Activated CD4-positive, alpha-beta T cell treated with anti-CD3 and anti-CD28 coated beads, Interleukin-10, Interleukin-2, amounts not matched to agents 100 ng/mL and 50 ng/mL, durations not matched to agents 16 hours and 8 hours (primary cell): ENCODE measurements around the gene PPP1R9B.

ENCODE experiments used
- DNase-seq: peaks from one replicate; pipeline ENCODE4 v3.0.0-alpha.2; 2020

The PPP1R9B gene

DNA sequence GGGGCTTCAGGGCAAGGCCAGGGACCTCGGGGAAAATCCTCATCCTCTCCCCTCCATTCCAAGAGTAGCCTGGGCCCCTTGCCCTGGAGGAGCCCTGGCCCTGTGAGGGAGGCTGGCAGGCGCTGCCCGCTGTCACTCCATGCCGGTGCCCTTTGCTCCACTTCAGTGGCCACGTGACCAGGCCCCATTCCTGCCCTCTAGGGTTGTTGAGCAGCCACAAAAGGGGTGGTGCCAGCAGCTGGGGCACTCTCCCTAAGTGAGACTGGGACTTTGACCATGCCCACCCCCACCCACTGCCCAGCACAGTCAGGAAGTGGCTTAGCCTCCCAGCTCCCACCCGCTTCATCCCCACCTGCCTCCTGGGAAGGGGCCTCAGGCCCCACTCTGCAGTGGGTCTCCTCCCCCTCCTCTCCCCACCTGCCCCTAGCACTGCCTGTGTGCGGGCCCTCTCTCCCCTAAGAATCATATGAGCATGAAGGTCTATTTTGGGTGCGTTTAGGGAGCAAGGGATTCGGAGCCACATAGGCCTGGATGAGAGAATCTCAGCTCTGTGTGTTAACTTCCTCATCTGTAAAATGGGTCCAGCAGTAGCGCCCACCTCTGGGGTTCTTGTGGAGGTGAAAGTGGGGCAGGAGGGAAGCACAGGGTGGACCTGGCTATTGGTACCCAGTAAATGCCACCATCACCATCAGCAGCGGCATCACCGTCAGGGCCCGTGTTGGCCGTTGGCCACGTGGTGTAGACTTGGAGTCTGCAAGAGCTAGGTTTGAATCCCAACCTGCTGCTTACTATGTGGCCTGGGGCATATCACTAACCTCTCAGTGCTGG lies 48.1 kb downstream of the PPP1R9B start:
- no peak for DNase-seq

DNA sequence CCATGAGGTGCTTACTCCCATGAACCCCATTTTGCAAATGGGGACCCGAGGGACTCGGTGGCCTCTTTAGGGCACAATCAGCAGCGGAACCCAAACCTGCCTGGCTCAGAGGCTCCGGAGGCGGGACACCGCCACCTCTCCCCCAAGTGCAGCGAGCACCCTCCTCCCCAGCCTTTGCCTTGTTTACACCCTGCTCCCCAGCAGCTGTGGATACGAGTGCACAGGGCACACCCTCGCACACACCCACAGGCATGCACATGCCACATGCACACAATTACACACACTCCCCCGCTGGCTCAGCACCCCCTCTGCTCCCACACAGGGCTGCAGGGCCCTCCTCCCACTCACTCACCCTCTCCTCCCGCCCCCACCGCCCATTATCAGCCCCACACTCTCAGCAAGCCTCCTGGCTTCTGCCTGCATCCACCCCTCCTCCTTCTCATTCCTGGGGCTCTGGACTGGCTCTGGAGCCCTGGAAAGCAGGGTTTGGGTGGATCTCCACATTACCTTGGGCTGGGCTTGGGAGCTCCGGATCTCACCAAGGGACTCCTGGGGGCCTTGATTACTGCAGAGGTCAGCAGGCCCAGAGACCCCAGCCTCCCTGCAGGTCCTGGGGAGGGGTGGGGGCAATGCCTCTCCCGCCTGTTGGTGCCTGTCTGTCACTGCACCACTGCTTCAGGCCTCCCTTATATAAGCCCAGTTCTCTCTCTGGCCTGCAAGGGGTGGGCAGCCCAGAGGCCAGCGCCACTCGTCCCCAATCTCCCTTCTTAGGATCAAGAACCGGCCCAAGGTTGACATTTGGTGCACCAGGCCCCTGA lies 48.9 kb downstream of the PPP1R9B start:
- no peak for DNase-seq

DNA sequence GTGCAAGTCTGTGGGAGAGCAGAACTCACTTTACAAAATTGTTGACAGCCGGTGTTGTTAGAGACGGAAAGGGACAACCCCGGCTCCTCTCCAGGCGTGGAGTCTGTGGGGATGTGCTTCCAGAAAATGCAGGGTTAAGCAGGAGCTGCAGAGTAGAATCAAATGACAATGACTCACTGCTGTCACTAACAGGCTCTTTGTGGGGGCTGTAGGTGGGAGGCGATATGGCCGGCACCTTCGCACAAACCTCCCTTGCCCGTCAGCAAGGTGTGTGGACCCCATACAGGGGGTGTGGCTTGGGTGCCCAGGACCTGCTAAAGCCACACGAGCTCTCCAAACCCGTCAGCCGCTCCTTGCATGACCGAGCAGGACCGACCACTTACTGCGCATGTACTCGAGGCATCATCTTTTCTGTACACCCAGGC lies 49.5 kb downstream of the PPP1R9B start:
- DNase-seq: no peak

DNA sequence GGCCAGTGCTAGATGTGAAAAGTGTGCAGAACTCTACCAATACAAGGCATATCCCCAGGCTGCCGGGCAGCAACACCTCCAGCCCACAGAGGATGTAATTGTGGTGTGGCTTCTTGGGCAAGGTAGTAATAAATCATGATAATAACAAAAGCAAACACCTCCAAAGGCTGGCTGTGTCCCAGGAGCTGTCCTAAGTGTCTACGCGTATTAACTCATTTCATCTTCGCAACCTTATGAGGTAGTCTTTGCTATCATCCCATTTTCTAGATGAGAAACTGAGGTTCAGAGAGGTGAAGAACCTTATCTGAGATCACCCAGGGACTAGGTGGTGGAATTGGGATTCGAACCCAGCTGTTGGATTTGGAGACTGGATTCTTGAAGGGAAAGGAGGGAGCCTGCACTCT lies 50.0 kb downstream of the PPP1R9B start:
- DNase-seq: no peak

DNA sequence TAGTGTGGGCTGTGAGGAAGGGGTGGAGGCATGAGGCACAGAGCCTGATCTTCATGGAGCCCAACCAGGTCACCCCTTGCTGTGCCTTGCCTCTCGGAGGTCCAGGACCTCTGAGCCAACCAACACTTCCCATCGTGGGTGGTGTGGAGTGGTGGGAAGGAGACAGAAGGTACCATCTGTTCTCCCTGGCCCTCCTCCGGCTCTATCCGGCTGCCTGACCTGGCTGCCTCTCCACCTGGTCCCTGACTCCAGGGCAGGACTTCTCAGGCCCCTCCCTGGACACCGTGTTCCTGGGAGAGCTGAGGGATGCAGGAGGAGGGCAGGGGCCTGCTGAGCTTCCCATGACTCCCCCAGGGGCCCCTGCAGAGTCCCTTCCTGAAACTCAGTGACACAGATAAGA lies 51.5 kb downstream of the PPP1R9B start:
- no peak for DNase-seq

DNA sequence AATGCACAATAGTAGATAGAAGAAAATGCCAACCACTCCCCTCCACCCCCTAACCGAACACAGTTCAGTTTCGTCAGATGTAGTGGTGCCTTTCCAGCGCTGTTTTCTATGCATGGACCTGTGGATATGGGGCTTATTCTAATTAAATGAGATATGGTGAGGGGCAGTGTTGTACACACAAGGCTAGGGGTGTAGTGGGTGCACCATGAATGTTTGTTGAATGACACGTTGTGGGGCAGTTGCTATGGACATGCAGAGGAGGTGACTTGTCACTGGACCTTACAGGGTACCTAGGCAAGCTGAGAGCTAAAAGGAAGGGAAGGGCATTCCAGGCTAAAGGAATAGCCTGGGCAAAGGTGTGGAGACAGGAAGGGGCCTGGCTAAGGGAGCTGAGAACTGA lies 51.9 kb downstream of the PPP1R9B start:
- no peak for DNase-seq

DNA sequence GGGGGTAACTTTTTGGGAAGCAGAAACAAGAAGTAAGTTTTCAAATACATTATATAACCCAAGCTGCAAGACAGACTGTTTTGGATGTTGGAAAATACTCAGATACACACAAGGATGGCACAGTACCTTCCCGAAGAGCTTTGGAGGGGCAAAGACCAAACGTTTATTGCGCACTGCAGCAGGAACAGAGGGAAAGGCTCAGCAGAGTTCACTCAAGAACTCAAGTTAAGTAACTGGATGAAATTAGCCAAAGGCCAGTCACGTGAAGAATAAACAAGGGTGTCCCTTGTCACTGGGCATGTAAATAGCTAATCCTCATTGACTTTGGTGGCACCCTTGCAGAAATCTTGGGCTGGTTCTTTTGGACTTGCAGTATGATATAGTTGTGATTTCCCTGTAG lies 52.6 kb downstream of the PPP1R9B start:
- no peak for DNase-seq

DNA sequence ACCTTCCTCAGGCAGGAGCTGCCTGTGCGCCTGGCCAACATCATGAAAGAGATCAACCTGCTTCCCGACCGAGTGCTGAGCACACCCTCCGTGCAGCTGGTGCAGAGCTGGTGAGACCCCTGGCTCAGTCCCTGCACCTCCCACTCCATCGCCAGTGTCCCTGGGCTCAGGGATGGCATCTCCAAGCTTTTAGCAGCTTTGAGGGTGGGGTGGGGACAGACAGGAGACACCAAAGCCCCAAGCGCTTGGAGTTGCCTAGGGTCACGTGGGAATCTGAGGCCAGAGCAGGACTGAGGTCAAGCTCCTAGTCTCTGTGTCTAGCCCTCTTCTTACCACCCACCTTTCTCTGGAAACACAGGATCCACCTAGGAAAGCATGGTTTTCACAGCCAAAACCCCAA lies 53.0 kb downstream of the PPP1R9B start:
- no peak for DNase-seq

DNA sequence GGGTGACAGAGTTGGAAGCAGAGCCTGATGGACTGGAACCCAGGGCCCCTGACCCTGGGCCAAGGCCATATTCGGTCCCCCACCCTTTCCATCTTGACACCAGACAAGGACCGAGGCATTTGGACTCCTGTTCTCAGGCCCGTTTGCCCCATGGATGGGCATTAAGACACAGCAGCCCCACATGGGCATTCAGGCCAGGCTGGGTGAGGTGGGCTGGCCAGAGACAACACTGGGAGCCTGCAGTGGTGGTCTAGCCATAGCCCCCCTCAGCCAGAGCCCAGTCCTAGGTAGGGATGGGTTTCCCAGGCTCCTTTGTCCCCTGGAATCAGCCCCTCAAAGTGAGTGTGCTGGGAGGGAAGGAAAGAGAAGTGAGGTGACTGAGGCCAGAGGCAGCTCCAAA lies 53.7 kb downstream of the PPP1R9B start:
- DNase-seq: no peak

DNA sequence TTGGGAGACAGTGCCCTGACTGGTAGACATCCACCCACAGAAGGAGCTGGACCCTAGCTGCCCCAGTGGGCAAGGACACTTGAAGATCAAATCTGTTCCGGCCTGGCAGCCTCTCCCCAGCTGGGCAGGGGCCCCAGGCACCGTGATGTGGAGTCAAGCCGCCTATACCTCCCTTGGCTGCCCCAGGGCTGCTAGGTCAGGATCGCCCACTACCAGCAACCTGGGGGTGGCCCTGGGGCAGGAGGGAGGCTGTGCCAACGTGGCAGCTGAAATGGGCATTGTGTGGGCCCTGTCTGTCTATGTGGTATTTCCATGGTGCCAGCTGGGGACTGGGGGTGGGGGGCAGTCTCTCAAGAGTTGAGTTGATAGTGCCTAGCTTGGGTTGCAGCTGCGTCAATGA lies 54.4 kb downstream of the PPP1R9B start:
- DNase-seq: no peak

DNA sequence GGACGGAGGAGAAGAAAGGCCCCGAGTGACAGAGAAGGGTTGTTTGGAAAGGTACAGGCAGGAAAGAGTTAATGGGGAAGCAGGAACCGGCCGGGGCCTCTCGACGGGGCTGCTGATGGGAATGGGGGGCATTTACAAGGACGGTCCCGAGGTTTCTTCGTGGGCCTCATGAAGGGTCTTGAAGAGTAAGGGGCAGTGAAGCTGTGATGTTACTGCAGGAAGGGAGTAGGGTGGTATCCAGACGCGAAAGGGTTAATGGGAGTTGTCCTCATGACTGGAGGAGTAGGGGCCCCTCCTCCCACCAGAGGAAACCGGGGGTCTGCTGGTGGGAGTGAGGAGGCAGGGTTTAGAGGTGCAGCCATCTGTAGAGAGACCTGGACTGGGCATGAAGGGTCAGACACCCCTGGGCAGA lies 54.8 kb downstream of the PPP1R9B start:
- DNase-seq: no peak

DNA sequence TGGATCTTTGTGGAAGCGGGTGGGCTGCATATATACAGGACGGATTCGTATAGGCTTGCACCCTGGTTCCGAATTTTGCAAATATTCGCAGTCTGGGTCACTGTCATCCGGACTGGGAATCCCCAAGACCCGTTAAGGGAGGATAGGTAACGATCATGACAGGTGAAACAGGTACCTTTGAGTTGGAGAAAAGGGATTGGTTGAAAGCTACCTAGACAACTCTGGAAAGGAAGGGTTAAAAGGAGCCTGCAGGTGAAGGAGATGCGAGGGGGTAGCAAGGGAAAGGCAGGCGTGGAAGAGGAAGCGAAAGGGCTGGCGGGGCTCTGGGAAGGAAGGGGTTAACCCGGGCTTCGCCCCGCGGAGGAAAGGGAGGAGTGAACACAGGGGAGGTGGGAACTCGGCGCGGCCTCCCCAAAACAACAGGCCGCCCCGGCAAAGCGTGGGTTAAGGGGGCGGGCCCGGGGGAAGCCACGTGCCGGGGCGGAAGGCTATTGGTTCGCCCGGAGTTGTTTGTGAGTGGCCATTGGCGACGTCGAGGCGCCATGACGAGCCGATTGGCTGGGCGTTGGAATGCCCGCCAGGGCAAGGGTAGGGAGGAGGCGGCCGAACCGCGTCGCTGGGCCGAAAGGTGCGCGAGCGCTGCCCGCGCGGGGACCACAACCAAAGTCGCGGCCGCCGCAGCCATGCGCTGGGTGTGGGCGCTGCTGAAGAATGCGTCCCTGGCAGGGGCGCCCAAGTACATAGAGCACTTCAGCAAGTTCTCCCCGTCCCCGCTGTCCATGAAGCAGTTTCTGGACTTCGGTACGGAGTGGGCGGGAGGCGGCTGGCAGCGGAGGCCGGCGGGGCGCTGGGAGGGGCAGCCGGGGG lies 55.5 kb downstream of the PPP1R9B start, which contains the start of gene PDK2:
TSS of gene PDK2 (plus strand) at position 599 of the 867 bp plus-strand sequence. CDS start at position 684, 85 bp downstream.
- peak; percentile 95 for DNase-seq

DNA sequence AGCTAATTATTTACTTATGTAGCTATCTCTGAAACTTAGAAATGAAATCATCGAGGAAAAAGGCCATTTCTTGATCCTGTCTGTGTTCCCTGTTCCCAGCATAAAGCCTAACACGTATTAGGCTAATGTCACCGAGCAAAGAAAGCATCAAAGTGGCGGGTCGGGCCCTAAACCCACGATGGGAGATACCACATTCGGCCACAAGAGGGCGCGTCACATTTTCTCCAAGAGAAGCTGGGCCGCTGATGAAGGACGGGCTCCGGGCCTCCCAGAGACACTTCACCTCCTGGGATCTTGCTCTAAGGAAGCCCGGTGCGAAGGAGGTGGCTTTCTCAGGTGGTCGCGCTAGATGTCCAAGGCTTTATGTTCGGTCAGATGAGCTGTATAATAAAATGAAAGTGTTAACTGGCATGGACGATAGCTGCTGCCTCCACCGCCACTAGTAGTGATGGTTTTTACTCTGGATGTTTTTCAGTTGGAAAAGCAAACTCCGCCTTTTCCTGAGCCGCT lies 56.2 kb downstream of the PPP1R9B start:
- DNase-seq: peak; percentile 89

DNA sequence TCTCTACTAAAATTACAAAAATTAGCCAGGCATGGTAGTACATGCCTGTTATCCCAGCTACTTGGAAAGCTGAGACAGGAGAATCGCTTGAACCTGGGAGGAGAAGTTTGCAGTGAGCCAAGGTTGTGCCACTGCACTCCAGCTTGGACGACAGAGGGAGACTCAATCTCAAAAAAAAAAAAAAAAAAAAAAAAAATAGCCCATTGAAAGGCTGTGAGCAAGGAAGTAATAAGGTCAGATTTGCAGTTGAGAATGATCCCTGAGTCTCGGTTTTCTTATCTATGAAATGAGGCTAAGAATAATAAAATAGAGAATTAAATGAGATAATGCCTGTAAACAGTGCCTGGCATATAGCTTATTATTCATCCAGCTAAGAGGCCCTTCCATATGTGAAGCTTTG lies 56.7 kb downstream of the PPP1R9B start:
- DNase-seq: no peak

DNA sequence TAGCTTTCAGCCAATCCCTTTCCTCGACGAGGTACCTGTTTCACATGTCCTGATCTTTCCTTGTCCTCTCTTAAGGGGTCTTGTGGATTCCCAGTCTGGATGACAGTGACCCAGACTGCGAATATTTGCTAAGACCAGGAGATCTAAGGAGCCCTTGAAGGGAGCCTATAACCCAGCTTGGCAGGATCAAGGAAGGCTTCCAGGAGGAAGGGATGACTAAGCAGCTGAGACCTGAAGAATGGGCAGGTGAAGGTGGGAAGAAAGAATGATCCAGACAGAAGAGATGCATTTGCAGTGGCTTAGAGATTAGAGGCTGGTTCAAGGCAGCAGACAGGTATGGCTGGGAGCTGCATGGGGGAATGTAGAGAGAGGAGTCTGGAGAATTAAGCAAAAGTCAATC lies 57.2 kb downstream of the PPP1R9B start:
- DNase-seq: no peak

DNA sequence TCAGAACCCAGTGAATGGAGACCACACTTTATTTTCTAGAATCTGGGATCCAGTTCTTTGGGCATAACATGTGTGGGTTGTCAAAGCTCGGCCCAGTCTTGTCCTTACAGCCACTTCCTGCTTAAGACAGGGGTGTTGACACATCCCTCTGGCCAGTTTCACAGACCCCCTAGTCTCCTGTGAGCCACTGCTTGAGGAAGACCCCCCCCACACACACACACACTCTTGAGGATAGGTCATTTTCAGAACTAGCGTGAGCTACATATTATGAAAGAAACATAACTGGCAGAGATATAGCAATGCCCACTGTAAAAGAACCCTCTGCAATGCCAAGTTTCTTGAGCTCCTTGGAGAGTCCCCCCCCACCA lies 58.6 kb downstream of the PPP1R9B start:
- no peak for DNase-seq

DNA sequence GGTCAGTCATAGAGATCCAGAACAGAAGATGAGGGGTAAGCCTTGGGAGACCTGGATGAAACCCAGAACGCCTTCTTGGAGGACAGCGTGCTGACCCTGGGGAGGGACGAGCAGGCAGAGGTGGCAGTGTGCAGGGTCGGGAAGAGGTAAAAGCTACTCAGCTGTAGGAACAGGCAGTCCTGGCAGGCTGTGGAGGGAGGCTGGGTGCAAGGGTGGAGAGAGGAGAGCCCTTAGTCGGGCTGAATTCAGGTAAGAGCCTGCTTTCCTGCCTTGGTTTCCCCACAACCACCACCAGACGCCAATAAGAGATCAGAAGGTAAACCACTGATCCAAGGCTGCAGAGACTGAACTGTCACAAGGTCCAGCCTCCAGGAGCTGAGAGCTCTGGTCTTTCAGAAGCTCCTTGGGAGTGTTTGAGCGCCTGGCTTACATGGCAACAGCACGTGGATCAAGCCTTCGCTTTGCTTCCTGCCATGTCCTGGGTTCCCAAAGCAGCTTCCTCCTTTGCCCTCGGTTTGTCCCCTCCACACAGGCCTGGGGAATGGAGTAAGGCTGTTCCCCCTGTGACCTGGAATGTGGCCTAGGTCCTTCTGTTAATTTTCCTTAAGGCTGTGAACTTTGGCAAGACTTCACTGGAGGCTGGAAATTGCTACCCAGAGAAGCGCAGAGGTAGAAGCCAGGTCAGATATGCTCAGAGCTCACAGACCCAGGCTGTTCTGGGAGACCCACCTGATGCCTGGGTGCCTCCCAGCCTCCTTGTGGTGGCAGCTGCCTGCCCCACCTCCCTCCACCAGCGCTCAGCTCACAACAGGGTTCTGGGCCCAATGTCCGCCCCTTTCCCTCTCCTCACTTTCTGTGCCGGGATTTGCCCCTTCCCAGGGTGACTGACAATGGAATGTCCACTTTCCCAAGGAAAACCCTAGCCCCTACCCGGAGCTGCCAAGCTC lies 59.2 kb downstream of the PPP1R9B start:
- DNase-seq: no peak

DNA sequence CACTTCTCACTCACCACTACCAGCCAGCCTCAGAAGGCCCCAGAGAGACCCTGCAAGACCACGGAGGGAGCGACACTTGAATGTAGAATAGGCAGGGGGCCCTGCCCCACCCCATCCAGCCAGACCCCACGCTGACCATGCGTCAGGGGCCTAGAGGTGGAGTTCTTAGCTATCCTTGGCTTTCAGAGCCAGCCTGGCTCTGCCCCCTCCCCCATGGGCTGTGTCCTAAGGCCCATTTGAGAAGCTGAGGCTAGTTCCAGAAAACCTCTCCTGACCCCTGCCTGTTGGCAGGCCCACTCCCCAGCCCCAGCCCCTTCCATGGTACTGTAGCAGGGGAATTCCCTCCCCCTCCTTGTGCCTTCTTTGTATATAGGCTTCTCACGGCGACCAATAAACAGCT lies 60.4 kb downstream of the PPP1R9B start:
- DNase-seq: no peak

DNA sequence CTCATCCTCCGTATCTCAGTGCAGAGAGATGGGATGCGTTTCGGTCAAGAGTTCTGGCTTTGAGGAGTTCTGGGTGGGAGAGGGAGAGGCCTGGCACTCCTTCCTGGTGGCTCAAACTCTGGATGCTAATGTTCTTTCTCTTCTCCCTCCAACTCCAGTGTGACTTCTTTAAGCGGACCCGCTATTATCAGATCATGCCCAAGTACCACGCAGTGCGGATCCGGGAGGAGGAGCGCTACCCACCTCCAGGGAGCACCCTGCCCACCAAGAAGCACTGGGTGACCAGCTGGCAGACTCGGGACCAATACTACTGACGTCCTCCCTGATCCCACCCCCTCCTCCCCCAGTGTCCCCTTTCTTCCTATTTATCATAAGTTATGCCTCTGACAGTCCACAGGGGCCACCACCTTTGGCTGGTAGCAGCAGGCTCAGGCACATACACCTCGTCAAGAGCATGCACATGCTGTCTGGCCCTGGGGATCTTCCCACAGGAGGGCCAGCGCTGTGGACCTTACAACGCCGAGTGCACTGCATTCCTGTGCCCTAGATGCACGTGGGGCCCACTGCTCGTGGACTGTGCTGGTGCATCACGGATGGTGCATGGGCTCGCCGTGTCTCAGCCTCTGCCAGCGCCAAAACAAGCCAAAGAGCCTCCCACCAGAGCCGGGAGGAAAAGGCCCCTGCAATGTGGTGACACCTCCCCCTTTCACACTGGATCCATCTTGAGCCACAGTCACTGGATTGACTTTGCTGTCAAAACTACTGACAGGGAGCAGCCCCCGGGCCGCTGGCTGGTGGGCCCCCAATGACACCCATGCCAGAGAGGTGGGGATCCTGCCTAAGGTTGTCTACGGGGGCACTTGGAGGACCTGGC lies 61.3 kb downstream of the PPP1R9B start:
- DNase-seq: no peak

DNA sequence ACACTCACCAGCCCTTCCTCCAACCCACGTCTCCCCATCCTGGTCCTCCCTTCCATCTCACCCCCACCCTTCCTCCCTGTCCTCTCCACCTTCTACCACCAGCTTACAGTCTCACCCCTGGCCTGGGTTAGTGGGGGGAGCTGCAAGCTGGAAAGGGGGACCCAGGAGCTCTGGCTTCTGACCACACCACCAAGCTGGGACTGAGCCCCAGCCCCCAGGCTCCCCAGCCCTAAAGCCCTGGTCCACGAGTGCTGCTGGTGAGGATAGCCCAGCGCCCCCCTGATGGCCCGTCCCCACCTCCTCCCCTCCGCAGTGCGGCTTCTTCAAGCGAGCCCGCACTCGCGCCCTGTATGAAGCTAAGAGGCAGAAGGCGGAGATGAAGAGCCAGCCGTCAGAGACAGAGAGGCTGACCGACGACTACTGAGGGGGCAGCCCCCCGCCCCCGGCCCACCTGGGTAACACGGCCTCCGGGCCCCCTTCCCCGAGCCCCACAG lies 62.5 kb downstream of the PPP1R9B start:
- DNase-seq: no peak
